Thymus (tissue), 11 donors: ENCODE data around the gene PPP1R3E. TPM values are rescaled to one million over a fixed set of nuclear protein-coding genes. Genes with fewer than 3 reads are reported as not detected.

Experiments used
- DNase-seq, 9 donors: peaks; one replicate each; pipeline ENCODE4 v3.0.0-alpha.2; 2013; ENCODE audit warnings: low spot score in 9 of 9, low read depth in 6 of 9, missing footprints in 1 of 9
- H3K27ac ChIP-seq, 2 donors: one replicate each; pipeline ENCODE4 v1.5.1; 2013; ENCODE audit warnings: control low read depth in 1 of 2, low read depth in 1 of 2, low read length in 1 of 2, mild to moderate bottlenecking in 1 of 2, moderate library complexity in 1 of 2
- H3K27me3 ChIP-seq, 2 donors: one replicate each; pipeline ENCODE4 v1.5.1; 2013; ENCODE audit warnings: low read length in 1 of 2; ENCODE audit not compliant: control insufficient read depth in 2 of 2, insufficient read depth in 1 of 2
- H3K36me3 ChIP-seq, 2 donors: one replicate each; pipeline ENCODE4 v1.5.1; 2013; ENCODE audit warnings: low read length in 1 of 2, mild to moderate bottlenecking in 1 of 2, moderate library complexity in 1 of 2; ENCODE audit not compliant: control insufficient read depth in 2 of 2, insufficient read depth in 2 of 2
- H3K4me1 ChIP-seq, 2 donors: one replicate each; pipeline ENCODE4 v1.5.1; 2013; ENCODE audit warnings: low read length in 2 of 2; ENCODE audit not compliant: control insufficient read depth in 2 of 2, insufficient read depth in 2 of 2
- H3K4me3 ChIP-seq, 2 donors: one replicate each; pipeline ENCODE4 v1.5.1; 2013; ENCODE audit warnings: low read length in 2 of 2, control low read depth in 1 of 2, mild to moderate bottlenecking in 1 of 2
- H3K9me3 ChIP-seq, 2 donors: one replicate each; pipeline ENCODE4 v1.5.1; 2013; ENCODE audit warnings: low read length in 1 of 2, mild to moderate bottlenecking in 1 of 2; ENCODE audit not compliant: control insufficient read depth in 2 of 2, insufficient read depth in 1 of 2
- whole genome bisulfite sequencing: extraction: QIAGEN DNeasy Blood & Tissue Kit; methylation state at CpG from one replicate; pipeline ENCODE4 v1.1.7; 2013; 5-methylcytosine and 5-hydroxymethylcytosine counted together
- polyA plus RNA-seq: library from polyadenylated mRNA; stranded (reverse); fragments of 200-250 nt; gene quantifications from one replicate; pipeline ENCODE4 v1.2.3, GENCODE V29; 2013
- total RNA-seq: library from RNA; stranded (reverse); fragments of 120-200 nt; gene quantifications from one replicate; pipeline ENCODE4 v1.2.4, GENCODE V29; 2013
- donor health status: healthy.

PPP1R3E gene
- total and polyA plus RNA-seq, 2 donors, result 6.6 to 43.1 TPM

DNA sequence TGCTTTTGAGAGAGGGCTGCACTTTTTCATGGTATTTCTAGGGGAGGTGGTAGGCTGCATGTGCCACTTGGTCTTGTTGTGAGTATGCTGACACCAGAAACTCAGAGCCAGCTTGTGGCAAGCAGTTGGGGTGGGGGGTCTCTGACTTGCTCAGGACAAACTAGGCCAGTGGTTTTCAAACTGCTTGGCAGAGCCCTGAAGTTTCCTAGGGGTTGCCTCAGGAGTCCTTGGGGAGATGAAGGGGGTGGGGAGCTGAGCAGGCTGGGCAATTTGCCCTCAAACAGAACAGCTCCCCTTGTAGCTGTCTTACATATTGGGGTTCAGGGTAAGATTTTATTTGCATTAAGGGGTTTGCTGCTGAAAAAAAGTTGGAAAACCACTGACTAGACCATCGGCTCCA, 7.9 kb upstream of the PPP1R3E start:
- H3K4me3 ChIP-seq, result no peak overlapping the region

GRCh38 chr14:23308721-23309445, 6.2 kb upstream of the PPP1R3E start:
- no peak overlapping the region for H3K4me3 ChIP-seq
- no peaks in the 10 kb centered on the region for H3K9me3 ChIP-seq
- H3K4me1 ChIP-seq, result peaks cover 6 to 15% of the 10 kb centered on the region in 2 donors
- no peak overlapping the region for H3K27ac ChIP-seq
- no peaks in the 10 kb centered on the region for H3K36me3 ChIP-seq
- no peak for DNase-seq
- peaks cover 0 to 9% of the 10 kb centered on the region in 2 donors for H3K27me3 ChIP-seq
- WGBS, result 95% methylated on average over 17 of the region's 17 CpGs

More for the DNA sequence above, 7.9 kb upstream of the PPP1R3E start:
- H3K27ac ChIP-seq, result no peak overlapping the region
- peaks cover 6 to 15% of the 10 kb centered on the region in 2 donors for H3K4me1 ChIP-seq
- H3K9me3 ChIP-seq, result no peaks in the 10 kb centered on the region
- peaks cover 0 to 9% of the 10 kb centered on the region in 2 donors for H3K27me3 ChIP-seq
- WGBS, result 98% methylated on average over 1 of the region's 1 CpG
- DNase-seq, result no peak
- no peaks in the 10 kb centered on the region for H3K36me3 ChIP-seq

DNA sequence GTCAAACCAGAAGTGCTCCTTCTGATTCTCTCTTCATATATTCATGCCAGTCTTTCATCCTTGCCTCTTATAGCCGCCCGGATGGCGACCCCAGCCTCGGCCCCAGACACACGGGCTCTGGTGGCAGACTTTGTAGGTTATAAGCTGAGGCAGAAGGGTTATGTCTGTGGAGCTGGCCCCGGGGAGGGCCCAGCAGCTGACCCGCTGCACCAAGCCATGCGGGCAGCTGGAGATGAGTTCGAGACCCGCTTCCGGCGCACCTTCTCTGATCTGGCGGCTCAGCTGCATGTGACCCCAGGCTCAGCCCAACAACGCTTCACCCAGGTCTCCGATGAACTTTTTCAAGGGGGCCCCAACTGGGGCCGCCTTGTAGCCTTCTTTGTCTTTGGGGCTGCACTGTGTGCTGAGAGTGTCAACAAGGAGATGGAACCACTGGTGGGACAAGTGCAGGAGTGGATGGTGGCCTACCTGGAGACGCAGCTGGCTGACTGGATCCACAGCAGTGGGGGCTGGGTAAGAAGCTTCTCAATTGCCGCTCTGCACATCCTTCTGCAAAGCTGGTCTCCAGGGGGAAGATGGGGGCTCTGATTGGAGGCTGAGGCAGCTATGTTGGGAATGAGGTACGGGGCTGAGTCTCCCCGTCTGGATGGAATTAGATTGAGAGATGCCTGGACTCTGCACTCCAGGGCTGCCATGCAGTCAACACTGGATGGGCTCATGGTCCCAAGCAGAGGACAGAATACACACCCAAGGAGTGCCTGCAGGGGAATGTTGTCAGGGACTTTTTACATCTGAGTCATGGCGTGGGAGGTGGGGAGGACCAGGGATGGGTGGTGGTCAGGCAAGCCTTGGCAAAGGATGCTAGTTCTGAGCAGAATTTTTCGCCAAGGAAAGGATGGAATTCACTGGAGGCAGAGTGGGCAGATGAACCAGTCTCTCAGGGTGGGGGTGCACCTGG, 5.3 kb upstream of the PPP1R3E start:
- DNase-seq, result no peak
- Histone ChIP-seq H3K36me3 (no peaks in the 10 kb centered on the region), H3K9me3 (no peaks in the 10 kb centered on the region), H3K4me1 (peaks cover 6 to 19% of the 10 kb centered on the region in 2 donors), H3K27ac (peak overlapping the region in 1 of 2 donors; percentile 21), H3K27me3 (peaks cover 0 to 9% of the 10 kb centered on the region in 2 donors), H3K4me3 (no peak overlapping the region)
- whole genome bisulfite sequencing, result 96% methylated on average over 22 of the region's 22 CpGs

GRCh38 chr14:23307146-23307530, 4.5 kb upstream of the PPP1R3E start:
- H3K9me3 ChIP-seq, result peaks cover 0 to 1% of the 10 kb centered on the region in 2 donors
- 54% methylated on average over 5 of the region's 5 CpGs for WGBS
- peak overlapping the region; percentile 36 to 47 for H3K4me3 ChIP-seq
- H3K27me3 ChIP-seq, result peaks cover 0 to 9% of the 10 kb centered on the region in 2 donors
- H3K36me3 ChIP-seq, result no peaks in the 10 kb centered on the region
- no peak for DNase-seq
- peaks cover 6 to 25% of the 10 kb centered on the region in 2 donors for H3K4me1 ChIP-seq
- peak overlapping the region; percentile 62 to 86 for H3K27ac ChIP-seq

GRCh38 chr14:23306412-23307145, 3.9 kb upstream of the PPP1R3E start, which contains the start of gene BCL2L2:
TSS of gene BCL2L2 (plus strand) at chr14:23306833. CDS start at chr14:23307768, 935 bp downstream.
- peak in 2 of 9 donors; percentile 28 to 46 for DNase-seq
- peak within 1 kb of the TSS; percentile 36 to 47 for H3K4me3 ChIP-seq
- peaks cover 0 to 1% of the 10 kb centered on the region in 2 donors for H3K9me3 ChIP-seq
- 5% methylated on average over 24 of the region's 24 CpGs for WGBS
- no peaks in the 10 kb centered on the region for H3K36me3 ChIP-seq
- peaks cover 6 to 25% of the 10 kb centered on the region in 2 donors for H3K4me1 ChIP-seq
- peak within 1 kb of the TSS; percentile 62 to 86 for H3K27ac ChIP-seq
- peaks cover 0 to 9% of the 10 kb centered on the region in 2 donors for H3K27me3 ChIP-seq

- peaks cover 0 to 1% of the 10 kb centered on the region in 2 donors for H3K9me3 ChIP-seq
- WGBS, result under 1% methylated on average over 25 of the region's 25 CpGs
- peaks cover 14 to 35% of the 10 kb centered on the region in 2 donors for H3K4me1 ChIP-seq
- peak overlapping the region; percentile 67 to 79 for H3K4me3 ChIP-seq
- H3K27me3 ChIP-seq, result peaks cover 0 to 8% of the 10 kb centered on the region in 2 donors
- DNase-seq, result no peak
- peak overlapping the region; percentile 97 to 98 for H3K27ac ChIP-seq
- H3K36me3 ChIP-seq, result peaks cover 12 to 24% of the 10 kb centered on the region in 2 donors
Observed at GRCh38 chr14:23301969-23302289, 730 bp downstream of the PPP1R3E start.

DNA sequence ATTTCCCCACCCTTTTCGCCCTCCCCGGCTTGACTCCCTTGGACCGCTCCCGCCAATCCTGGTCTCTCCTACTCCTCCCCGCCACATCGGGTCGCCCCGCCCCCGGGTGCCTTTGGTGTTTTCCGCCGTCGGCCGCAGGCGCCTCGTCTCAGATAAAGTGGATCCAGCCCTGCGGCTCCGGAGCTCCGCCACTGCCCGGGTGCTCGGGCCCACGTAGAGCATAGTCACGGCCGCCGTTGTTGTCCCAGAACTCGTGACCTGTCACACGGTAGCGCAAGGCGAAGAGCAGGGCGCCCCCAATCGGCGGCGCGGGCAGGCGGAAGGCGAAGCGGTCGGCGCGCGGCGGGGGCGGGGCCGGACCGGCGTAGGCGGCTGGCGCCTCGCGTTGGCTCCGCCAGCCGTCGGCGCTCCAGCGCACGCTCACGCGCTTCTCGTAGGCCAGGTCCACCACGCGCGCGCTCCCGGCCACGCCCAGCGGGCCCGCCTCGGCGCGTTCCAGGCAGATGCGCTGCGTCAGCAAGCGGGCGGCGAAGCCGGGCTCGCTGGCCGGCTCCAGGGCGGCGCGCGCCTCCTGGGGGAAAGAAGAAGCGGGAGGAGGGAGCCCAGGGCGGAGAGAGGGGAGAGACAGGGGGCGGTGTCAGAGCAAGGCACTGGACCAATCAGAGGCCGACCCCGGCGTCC, 1.2 kb downstream of the PPP1R3E start:
- H3K27me3 ChIP-seq, result peaks cover 0 to 3% of the 10 kb centered on the region in 2 donors
- H3K4me1 ChIP-seq, result peaks cover 11 to 30% of the 10 kb centered on the region in 2 donors
- H3K4me3 ChIP-seq, result peak overlapping the region; percentile 67 to 86
- DNase-seq, result peak; percentile 81 to 98 (median 95)
- WGBS, result under 1% methylated on average over 87 of the region's 87 CpGs
- peaks cover 0 to 1% of the 10 kb centered on the region in 2 donors for H3K9me3 ChIP-seq
- H3K36me3 ChIP-seq, result peaks cover 12 to 25% of the 10 kb centered on the region in 2 donors
- H3K27ac ChIP-seq, result peak overlapping the region; percentile 97 to 98

DNA sequence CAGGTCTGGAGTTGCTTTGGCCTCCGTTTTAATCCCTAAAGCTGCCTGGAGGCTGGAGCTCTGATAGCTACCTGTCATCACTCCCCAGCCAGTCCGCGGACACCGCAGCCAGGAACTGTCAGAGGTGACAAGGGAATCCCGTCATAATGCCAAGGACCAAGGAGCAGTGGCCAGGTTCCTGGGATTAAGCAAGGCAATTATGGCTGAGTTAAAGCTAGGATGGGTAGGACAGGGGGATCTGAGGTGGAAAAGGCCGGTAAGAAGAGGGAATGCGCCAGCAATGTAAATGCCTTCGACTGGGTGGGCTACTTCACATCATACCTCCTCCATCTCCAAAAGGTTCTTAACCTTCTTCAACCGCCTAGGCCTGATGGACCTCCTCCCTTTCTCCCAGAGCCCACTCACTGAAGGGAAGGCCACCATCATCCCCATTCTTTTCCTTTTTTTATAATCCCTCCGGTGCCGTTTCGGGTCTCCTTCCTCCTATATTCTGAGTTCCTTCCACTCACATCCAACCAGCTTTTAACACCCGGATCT, 1.9 kb downstream of the PPP1R3E start:
- H3K9me3 ChIP-seq, result peaks cover 0 to 1% of the 10 kb centered on the region in 2 donors
- no peaks in the 10 kb centered on the region for H3K27me3 ChIP-seq
- H3K4me1 ChIP-seq, result peaks cover 8 to 23% of the 10 kb centered on the region in 2 donors
- H3K27ac ChIP-seq, result peak overlapping the region; percentile 97 to 98
- H3K4me3 ChIP-seq, result peak overlapping the region; percentile 67 to 86
- DNase-seq, result peak in 1 of 9 donors; percentile 13
- WGBS, result 7% methylated on average over 13 of the region's 13 CpGs
- peaks cover 12 to 29% of the 10 kb centered on the region in 2 donors for H3K36me3 ChIP-seq
